Loucy (cell line): ENCODE measurements around the gene CTLA4.
"Not testable (repeated sequence)": the region's sequence is repeated elsewhere in the genome, so short reads cannot be mapped to it uniquely, and the experiment has no call there.

Experiments
- H2AFZ ChIP-seq: fragments of 200-600 bp; sonication (generic); 2 replicates; pipeline ENCODE4 v1.6.0; 2016; ENCODE audit warnings: antibody characterized with exemption, mild to moderate bottlenecking, low read length, moderate library complexity
- H3F3A ChIP-seq: fragments of 200-600 bp; 2 replicates; pipeline ENCODE4 v1.6.0; 2016; ENCODE audit warnings: antibody characterized with exemption, low read depth, mild to moderate bottlenecking
- H3K27me3 ChIP-seq: fragments of 200-600 bp; sonication (generic); 2 replicates; pipeline ENCODE4 v1.6.1; 2014; ENCODE audit warnings: low read length, mild to moderate bottlenecking; ENCODE audit not compliant: insufficient read depth, poor library complexity, severe bottlenecking
- H3K36me3 ChIP-seq: fragments of 200-600 bp; sonication (generic); 2 replicates; pipeline ENCODE4 v1.6.1; 2016; ENCODE audit warnings: low read length; ENCODE audit not compliant: insufficient read depth
- H3K4me1 ChIP-seq: fragments of 200-600 bp; sonication (generic); 2 replicates; pipeline ENCODE4 v1.5.1; 2014; ENCODE audit warnings: low read length, mild to moderate bottlenecking; ENCODE audit not compliant: insufficient read depth, poor library complexity, severe bottlenecking
- H3K4me2 ChIP-seq: fragments of 200-600 bp; sonication (generic); 2 replicates; pipeline ENCODE4 v1.6.0; 2014; ENCODE audit warnings: antibody characterized with exemption, low read length, low read depth, mild to moderate bottlenecking; ENCODE audit not compliant: poor library complexity, severe bottlenecking
- H3K4me3 ChIP-seq: fragments of 200-600 bp; sonication (generic); 2 replicates; pipeline ENCODE4 v1.5.1; 2014; ENCODE audit warnings: low read length, mild to moderate bottlenecking, mixed read lengths; ENCODE audit not compliant: poor library complexity, severe bottlenecking
- H3K79me2 ChIP-seq: fragments of 200-600 bp; sonication (generic); 2 replicates; pipeline ENCODE4 v1.6.1; 2014; ENCODE audit warnings: low read length; ENCODE audit not compliant: insufficient read depth
- H3K9ac ChIP-seq: fragments of 200-600 bp; sonication (generic); 2 replicates; pipeline ENCODE4 v1.6.0; 2014; ENCODE audit warnings: mild to moderate bottlenecking, low read depth, low read length, moderate library complexity; ENCODE audit not compliant: poor library complexity, severe bottlenecking
- H3K9me2 ChIP-seq: fragments of 200-600 bp; sonication (generic); replicated peaks from 2 replicates; pipeline ENCODE4 v1.6.1; 2016; ENCODE audit warnings: low read depth, low read length, mixed read lengths
- H3K9me3 ChIP-seq: fragments of 200-600 bp; sonication (generic); 2 replicates; pipeline ENCODE4 v1.6.1; 2014; ENCODE audit warnings: mild to moderate bottlenecking, antibody characterized with exemption, low read length, low read depth; ENCODE audit not compliant: insufficient read depth
- H4K20me1 ChIP-seq: fragments of 200-600 bp; sonication (generic); 2 replicates; pipeline ENCODE4 v1.6.0; 2014; ENCODE audit warnings: antibody characterized with exemption, low read length, mild to moderate bottlenecking; ENCODE audit not compliant: insufficient read depth, poor library complexity, severe bottlenecking
- EZH2phosphoT487 ChIP-seq: fragments of 200-600 bp; IDR thresholded peaks from 2 replicates; pipeline ENCODE4 v1.6.1; 2018; ENCODE audit warnings: antibody characterized with exemption, mild to moderate bottlenecking, moderate library complexity, borderline replicate concordance
- TF ChIP-seq, protein P1 (sequence below): fragments of 200-600 bp; sonication (generic); conservative IDR thresholded peaks from 2 replicates; pipeline ENCODE4 v1.5.1; 2014; ENCODE audit warnings: mild to moderate bottlenecking, antibody characterized with exemption, low read length

CTLA4 gene

DNA sequence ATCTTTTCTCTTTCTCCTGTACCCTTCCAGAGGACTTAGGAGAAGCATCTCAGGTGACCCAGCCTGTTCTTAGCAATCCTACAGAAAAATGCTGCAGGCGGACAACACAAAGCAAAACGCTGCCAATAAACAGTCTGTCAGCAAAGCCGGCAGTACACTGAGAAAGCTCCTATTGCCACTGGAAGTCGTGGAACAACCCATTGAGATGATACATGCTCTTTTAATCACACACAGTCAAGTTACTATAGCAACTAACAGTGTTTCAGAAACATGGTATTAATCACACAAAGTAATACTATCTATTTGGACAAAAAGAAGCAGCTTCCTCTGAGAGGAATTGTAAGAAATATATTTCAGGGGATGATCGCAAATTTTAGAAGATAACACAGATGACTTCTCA is 10.5 kb downstream of the CTLA4 start:
- Histone ChIP-seq H3K4me2 (no peak overlapping the region), H3K9me2 (no peaks in the 10 kb centered on the region), H3K27me3 (no peaks in the 10 kb centered on the region), H3K4me1 (no peaks in the 10 kb centered on the region), H4K20me1 (no peaks in the 10 kb centered on the region), H3K9ac (no peak overlapping the region), H3F3A (no peaks in the 10 kb centered on the region), H3K9me3 (no peaks in the 10 kb centered on the region), H3K4me3 (no peak overlapping the region), H3K36me3 (no peaks in the 10 kb centered on the region), H3K79me2 (no peaks in the 10 kb centered on the region), H2AFZ (no peak overlapping the region)
- no peak for TF ChIP-seq EZH2phosphoT487
- TF ChIP-seq, protein P1, sequence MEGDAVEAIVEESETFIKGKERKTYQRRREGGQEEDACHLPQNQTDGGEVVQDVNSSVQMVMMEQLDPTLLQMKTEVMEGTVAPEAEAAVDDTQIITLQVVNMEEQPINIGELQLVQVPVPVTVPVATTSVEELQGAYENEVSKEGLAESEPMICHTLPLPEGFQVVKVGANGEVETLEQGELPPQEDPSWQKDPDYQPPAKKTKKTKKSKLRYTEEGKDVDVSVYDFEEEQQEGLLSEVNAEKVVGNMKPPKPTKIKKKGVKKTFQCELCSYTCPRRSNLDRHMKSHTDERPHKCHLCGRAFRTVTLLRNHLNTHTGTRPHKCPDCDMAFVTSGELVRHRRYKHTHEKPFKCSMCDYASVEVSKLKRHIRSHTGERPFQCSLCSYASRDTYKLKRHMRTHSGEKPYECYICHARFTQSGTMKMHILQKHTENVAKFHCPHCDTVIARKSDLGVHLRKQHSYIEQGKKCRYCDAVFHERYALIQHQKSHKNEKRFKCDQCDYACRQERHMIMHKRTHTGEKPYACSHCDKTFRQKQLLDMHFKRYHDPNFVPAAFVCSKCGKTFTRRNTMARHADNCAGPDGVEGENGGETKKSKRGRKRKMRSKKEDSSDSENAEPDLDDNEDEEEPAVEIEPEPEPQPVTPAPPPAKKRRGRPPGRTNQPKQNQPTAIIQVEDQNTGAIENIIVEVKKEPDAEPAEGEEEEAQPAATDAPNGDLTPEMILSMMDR, result no peak

DNA sequence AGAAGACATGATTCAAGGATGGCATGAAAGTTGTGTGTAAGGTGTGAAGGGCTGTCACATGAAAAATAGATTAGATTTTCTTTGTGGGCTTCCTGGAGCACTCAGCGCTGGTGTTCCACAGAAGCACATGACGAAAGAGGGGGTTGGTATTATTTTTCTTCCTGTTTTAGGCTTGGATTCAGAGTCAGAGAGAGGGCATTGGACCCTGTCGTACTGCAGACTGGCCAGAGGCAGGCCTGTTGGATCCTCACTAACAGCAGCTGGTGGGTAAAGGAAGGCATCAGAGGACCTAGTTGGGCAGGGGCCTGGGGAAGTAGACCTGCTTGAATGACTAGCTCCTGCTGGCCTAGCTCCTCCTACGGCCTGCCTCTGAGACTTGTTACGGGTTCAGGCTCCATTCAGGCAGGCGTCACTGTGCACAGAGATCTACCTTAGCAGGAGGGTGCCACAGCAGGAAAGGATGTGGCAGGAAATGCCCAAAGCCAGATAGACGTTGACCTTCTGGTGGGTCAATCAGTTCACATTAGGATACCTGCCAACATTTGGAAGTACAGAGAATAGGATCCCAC is 13.1 kb downstream of the CTLA4 start:
- H3K9me3 ChIP-seq, result no peaks in the 10 kb centered on the region
- no peak overlapping the region for H2AFZ ChIP-seq
- no peak overlapping the region for H3K4me2 ChIP-seq
- H3K36me3 ChIP-seq, result no peaks in the 10 kb centered on the region
- H3K27me3 ChIP-seq, result no peaks in the 10 kb centered on the region
- no peak for TF ChIP-seq EZH2phosphoT487
- TF ChIP-seq, protein P1, result no peak
- H3K9ac ChIP-seq, result no peak overlapping the region
- no peaks in the 10 kb centered on the region for H3K79me2 ChIP-seq
- H3K9me2 ChIP-seq, result no peaks in the 10 kb centered on the region
- H3K4me3 ChIP-seq, result no peak overlapping the region
- no peaks in the 10 kb centered on the region for H4K20me1 ChIP-seq
- no peaks in the 10 kb centered on the region for H3K4me1 ChIP-seq
- H3F3A ChIP-seq, result no peaks in the 10 kb centered on the region

DNA sequence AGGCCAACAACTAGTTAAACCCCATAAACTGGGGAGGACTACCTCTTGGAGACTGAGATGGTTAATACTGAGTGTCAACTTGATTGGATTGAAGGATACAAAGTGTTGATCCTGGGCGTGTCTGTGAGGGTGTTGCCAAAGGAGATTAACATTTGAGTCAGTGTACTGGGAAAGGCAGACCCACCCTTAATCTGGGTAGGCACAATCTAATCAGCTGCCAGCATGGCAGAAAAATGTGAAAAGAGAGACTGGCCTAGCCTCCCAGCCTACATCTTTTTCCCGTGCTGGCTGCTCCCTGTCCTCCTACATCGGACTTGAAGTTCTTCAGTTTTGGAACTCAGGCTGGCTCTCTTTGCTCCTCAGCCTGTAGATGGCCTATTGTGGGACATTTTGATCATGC is 13.6 kb downstream of the CTLA4 start:
- H3K9ac ChIP-seq, H4K20me1 ChIP-seq, H3K79me2 ChIP-seq, H3K9me3 ChIP-seq, H3K4me3 ChIP-seq, H3K4me1 ChIP-seq, H3F3A ChIP-seq, H3K9me2 ChIP-seq, H3K27me3 ChIP-seq, H2AFZ ChIP-seq, H3K36me3 ChIP-seq, H3K4me2 ChIP-seq: not testable (repeated sequence)

DNA sequence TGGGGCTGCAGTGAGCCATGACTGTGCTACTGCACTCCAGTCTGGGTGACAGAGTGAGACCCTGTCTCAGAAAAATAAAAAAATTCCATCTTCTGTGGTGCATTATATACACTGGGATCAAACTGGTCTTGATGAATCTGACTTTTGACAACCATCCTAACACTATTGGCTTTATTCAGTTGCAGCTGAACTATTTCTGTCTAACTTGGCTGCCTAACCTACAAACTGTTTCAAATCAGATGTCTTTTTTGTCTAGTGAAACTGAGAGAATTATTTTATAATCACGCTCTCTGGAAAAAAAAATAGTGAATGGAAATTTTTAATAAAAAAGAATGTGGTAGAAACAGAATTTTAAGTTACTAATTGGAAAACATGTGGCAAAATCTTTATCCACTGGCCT is 15.0 kb downstream of the CTLA4 start:
- H3K9ac ChIP-seq, result no peak overlapping the region
- no peaks in the 10 kb centered on the region for H3K4me1 ChIP-seq
- no peak overlapping the region for H3K4me3 ChIP-seq
- no peak for TF ChIP-seq EZH2phosphoT487
- TF ChIP-seq, protein P1, result no peak
- H3K9me3 ChIP-seq, result no peaks in the 10 kb centered on the region
- H3F3A ChIP-seq, result no peaks in the 10 kb centered on the region
- no peaks in the 10 kb centered on the region for H3K9me2 ChIP-seq
- no peaks in the 10 kb centered on the region for H3K36me3 ChIP-seq
- H3K27me3 ChIP-seq, result no peaks in the 10 kb centered on the region
- no peak overlapping the region for H2AFZ ChIP-seq
- no peaks in the 10 kb centered on the region for H3K79me2 ChIP-seq
- H3K4me2 ChIP-seq, result no peak overlapping the region
- H4K20me1 ChIP-seq, result no peaks in the 10 kb centered on the region
